BLaER1 (cell line): ENCODE data around the gene TRIAP1.

Experiments used
- H3K27ac ChIP-seq: shearing (Covaris generic); formaldehyde crosslinking; 2 replicates; pipeline ENCODE4 v1.8.1; 2022
- H3K27me3 ChIP-seq: shearing (Covaris generic); formaldehyde crosslinking; 2 replicates; pipeline ENCODE4 v1.8.1; 2022
- H3K36me3 ChIP-seq: shearing (Covaris generic); formaldehyde crosslinking; 2 replicates; pipeline ENCODE4 v1.8.1; 2022
- H3K4me1 ChIP-seq: shearing (Covaris generic); formaldehyde crosslinking; 2 replicates; pipeline ENCODE4 v1.8.1; 2022
- H3K4me2 ChIP-seq: shearing (Covaris generic); formaldehyde crosslinking; 2 replicates; pipeline ENCODE4 v1.8.1; 2022
- H3K4me3 ChIP-seq: shearing (Covaris generic); formaldehyde crosslinking; 2 replicates; pipeline ENCODE4 v1.8.1; 2022
- H3K9ac ChIP-seq: shearing (Covaris generic); formaldehyde crosslinking; 2 replicates; pipeline ENCODE4 v1.8.1; 2022
- H3K9me3 ChIP-seq: shearing (Covaris generic); formaldehyde crosslinking; 2 replicates; pipeline ENCODE4 v1.8.1; 2022
- H4K20me1 ChIP-seq: shearing (Covaris generic); formaldehyde crosslinking; 2 replicates; pipeline ENCODE4 v1.8.1; 2022
- Cebpa-rat ChIP-seq: shearing (Covaris generic); IDR thresholded peaks from 2 replicates; pipeline ENCODE4 v1.8.1; 2022

TRIAP1 gene

GRCh38 chr12:120432772-120433525 lies 13.2 kb downstream of the TRIAP1 start:
- H3K27me3 ChIP-seq: no peaks in the 10 kb centered on the region
- peaks cover 11% of the 10 kb centered on the region; the same call in 1 of the 2 replicates for H3K4me1 ChIP-seq
- H3K9ac ChIP-seq: no peak overlapping the region
- no peak overlapping the region for H3K27ac ChIP-seq
- H4K20me1 ChIP-seq: no peaks in the 10 kb centered on the region; the same call in 1 of the 2 replicates
- H3K9me3 ChIP-seq: no peaks in the 10 kb centered on the region
- TF ChIP-seq Cebpa-rat: no peak
- no peak overlapping the region for H3K4me2 ChIP-seq
- no peak overlapping the region for H3K4me3 ChIP-seq
- H3K36me3 ChIP-seq: no peaks in the 10 kb centered on the region

DNA sequence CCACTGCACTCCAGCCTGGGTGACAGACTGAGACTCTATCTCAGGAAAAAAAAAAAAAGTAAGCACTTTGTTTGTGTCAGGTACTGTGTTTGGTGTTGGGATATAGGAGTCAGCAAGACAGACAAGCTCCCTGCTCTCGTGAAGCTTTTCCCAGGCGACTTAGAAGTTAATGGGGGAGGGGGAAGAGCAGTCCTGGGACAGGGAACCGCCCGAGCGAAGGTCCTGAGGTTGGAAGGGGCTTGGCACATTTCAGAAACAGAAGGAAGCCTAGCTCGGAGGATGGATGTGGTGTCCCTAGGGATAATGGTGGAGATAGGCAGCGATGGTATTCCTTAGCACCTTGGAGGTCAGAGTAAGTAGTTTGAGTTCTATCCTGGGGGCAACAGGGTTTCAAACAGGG lies 16.8 kb downstream of the TRIAP1 start:
- Histone ChIP-seq H4K20me1 (no peaks in the 10 kb centered on the region), H3K4me3 (no peak overlapping the region), H3K9ac (no peak overlapping the region), H3K4me2 (no peak overlapping the region), H3K27me3 (no peaks in the 10 kb centered on the region), H3K9me3 (no peaks in the 10 kb centered on the region), H3K27ac (no peak overlapping the region), H3K4me1 (peaks cover 6% of the 10 kb centered on the region; the same call in 1 of the 2 replicates), H3K36me3 (no peaks in the 10 kb centered on the region)
- no peak for TF ChIP-seq Cebpa-rat

DNA sequence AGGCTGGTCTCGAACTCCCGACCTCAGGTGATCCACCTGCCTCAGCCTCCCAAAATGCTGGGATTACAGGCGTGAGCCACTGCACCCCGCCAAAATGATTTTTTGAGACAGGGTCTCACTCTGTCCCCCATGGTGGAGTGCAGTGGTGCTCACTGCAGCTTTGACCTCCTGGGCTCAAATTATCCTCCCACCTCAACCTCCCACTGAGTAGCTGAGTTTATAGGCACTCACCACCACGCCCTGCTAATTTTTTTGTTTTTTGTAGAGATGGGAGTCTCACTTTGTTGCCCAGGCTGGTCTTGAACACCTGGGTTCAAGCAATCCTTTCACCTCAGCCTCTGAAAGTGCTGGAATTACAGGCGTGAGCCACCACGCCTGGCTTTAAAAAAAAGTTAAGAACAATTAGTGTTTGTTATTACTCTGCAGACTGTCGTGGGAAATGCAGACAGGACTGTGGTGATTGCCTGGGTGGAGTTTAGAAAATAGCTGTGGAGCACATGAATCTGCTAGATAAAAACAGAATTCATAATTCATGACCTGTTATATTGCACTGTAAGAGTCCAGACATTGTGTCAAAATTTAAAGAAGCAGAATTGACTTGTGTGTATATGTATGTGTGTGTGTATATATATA lies 17.5 kb downstream of the TRIAP1 start:
- no peak for TF ChIP-seq Cebpa-rat
- no peaks in the 10 kb centered on the region for H3K27me3 ChIP-seq
- no peak overlapping the region for H3K4me2 ChIP-seq
- no peaks in the 10 kb centered on the region for H3K36me3 ChIP-seq
- H3K9ac ChIP-seq: no peak overlapping the region
- peaks cover 6% of the 10 kb centered on the region; the same call in 1 of the 2 replicates for H3K4me1 ChIP-seq
- H3K4me3 ChIP-seq: no peak overlapping the region
- no peaks in the 10 kb centered on the region for H3K9me3 ChIP-seq
- no peak overlapping the region for H3K27ac ChIP-seq
- no peaks in the 10 kb centered on the region for H4K20me1 ChIP-seq

- Histone ChIP-seq H3K9ac (no peak overlapping the region), H4K20me1 (no peaks in the 10 kb centered on the region), H3K9me3 (no peaks in the 10 kb centered on the region), H3K4me1 (no peaks in the 10 kb centered on the region), H3K4me3 (no peak overlapping the region), H3K27ac (no peak overlapping the region), H3K36me3 (no peaks in the 10 kb centered on the region), H3K4me2 (no peak overlapping the region), H3K27me3 (no peaks in the 10 kb centered on the region)
- no peak for TF ChIP-seq Cebpa-rat
Observed at GRCh38 chr12:120425797-120426196, 20.4 kb downstream of the TRIAP1 start.

DNA sequence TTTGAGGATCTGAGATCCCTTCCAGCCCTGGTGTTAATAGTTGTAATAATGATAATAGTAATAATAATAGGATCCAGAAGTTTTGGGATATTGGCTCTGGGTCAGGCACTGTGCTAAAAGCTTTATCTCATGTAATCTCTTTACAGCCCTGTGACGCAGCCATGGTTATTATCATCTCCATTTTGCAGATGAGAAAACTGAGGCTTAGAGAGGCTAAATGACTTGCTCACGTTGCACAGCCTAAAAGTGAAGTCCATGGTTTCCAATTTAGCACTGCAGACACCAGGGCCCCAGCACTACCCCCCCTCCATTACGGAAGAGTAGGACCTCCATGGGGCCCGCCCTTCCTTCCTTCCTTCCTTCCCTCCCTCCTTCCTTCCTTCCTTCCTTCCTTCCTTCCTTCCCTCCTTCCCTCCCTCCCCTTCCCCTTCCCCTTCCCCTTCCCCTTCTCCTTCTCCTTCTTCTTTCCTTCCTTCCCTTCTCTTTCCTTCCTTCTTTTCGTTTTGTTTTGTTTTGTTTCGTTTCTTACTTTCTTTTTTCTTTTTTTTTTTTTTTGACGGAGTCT lies 23.2 kb downstream of the TRIAP1 start:
- no peak for TF ChIP-seq Cebpa-rat
- Histone ChIP-seq H3K9ac (no peak overlapping the region), H3K36me3 (no peaks in the 10 kb centered on the region), H3K9me3 (no peaks in the 10 kb centered on the region), H3K4me3 (no peak overlapping the region), H4K20me1 (no peaks in the 10 kb centered on the region), H3K27ac (no peak overlapping the region), H3K4me1 (no peaks in the 10 kb centered on the region), H3K4me2 (no peak overlapping the region), H3K27me3 (no peaks in the 10 kb centered on the region)

- Histone ChIP-seq H3K36me3 (no peaks in the 10 kb centered on the region), H3K27ac (no peak overlapping the region), H3K9ac (no peak overlapping the region), H3K4me3 (no peak overlapping the region), H3K9me3 (no peaks in the 10 kb centered on the region), H4K20me1 (no peaks in the 10 kb centered on the region), H3K4me1 (no peaks in the 10 kb centered on the region), H3K4me2 (no peak overlapping the region), H3K27me3 (no peaks in the 10 kb centered on the region)
- TF ChIP-seq Cebpa-rat: no peak
Observed at GRCh38 chr12:120421701-120422100, 24.5 kb downstream of the TRIAP1 start.

DNA sequence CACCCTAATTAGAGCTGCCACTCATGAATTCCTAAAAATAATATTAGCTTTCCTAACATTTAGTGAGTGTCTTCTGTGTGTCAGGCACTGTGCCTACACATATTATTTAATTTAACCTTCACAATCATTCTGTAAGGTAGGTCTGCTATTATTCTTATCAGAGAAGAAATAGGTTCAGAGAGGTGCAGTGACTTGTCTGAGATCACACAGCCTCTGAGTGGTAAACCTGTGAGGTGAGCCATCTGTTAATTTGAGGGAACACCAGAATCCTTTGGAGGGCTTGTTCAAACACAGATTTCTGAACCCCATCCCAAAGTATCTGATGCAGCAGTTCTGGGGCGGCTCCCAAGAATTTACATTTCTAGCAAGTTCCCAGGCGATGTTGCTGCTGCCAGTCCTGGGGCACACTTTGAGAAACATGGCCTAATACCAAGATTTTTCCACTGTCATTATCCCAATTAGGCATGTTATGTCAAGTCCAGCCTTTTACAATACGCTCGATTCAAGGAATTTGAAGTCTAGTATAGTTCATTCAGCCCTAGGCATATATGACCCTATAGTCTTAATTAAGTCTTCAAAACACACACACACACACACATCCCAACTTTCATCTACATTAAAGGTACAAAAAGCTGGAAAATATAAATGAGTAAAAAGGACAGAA lies 28.1 kb downstream of the TRIAP1 start:
- H4K20me1 ChIP-seq: no peaks in the 10 kb centered on the region
- no peak overlapping the region for H3K27ac ChIP-seq
- H3K4me1 ChIP-seq: 0 out of 2 replicates have a peak, but pooled peaks cover 4% of the 10 kb centered on the region
- H3K9me3 ChIP-seq: no peaks in the 10 kb centered on the region
- H3K27me3 ChIP-seq: no peaks in the 10 kb centered on the region
- no peaks in the 10 kb centered on the region for H3K36me3 ChIP-seq
- H3K9ac ChIP-seq: no peak overlapping the region
- H3K4me3 ChIP-seq: no peak overlapping the region
- TF ChIP-seq Cebpa-rat: no peak
- H3K4me2 ChIP-seq: no peak overlapping the region

DNA sequence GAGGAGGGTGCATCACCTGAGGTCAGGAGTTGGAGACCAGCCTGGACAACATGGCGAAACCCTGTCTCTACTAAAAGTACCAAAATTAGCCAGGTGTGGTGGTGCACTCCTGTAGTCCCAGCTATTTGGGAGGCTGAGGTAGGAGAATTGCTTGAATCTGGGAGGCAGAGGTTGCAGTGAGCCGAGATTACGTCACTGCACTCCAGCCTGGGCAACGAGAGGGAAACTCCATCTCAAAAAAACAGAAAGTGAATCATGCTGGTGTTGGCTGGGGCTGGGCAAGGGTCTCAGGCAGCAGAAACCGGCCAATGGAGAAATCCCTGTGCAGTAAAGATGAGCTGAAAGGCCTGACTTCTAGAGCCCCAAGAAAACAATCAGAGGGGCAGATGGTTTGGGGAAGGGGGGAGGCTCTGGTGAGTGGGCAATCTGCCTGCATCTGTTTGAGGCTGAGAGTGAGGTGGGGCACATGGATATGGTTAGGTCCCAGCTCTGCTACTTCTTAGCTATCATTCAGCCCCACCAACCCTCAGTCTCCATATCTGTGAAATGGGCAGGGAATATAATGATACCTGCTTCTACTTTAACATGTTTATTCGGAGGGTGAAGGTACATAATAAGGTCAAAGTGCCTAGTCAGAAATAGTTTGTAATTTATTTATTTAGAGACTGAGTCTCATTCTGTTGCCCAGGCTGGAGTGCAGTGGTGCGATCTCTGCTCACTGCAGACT lies 29.5 kb downstream of the TRIAP1 start:
- H3K4me3 ChIP-seq: no peak overlapping the region
- no peaks in the 10 kb centered on the region for H4K20me1 ChIP-seq
- no peak overlapping the region for H3K4me2 ChIP-seq
- TF ChIP-seq Cebpa-rat: no peak
- H3K9ac ChIP-seq: no peak overlapping the region
- H3K27me3 ChIP-seq: no peaks in the 10 kb centered on the region
- no peaks in the 10 kb centered on the region for H3K9me3 ChIP-seq
- H3K4me1 ChIP-seq: peaks cover 12% of the 10 kb centered on the region
- no peaks in the 10 kb centered on the region for H3K36me3 ChIP-seq
- H3K27ac ChIP-seq: no peak overlapping the region

DNA sequence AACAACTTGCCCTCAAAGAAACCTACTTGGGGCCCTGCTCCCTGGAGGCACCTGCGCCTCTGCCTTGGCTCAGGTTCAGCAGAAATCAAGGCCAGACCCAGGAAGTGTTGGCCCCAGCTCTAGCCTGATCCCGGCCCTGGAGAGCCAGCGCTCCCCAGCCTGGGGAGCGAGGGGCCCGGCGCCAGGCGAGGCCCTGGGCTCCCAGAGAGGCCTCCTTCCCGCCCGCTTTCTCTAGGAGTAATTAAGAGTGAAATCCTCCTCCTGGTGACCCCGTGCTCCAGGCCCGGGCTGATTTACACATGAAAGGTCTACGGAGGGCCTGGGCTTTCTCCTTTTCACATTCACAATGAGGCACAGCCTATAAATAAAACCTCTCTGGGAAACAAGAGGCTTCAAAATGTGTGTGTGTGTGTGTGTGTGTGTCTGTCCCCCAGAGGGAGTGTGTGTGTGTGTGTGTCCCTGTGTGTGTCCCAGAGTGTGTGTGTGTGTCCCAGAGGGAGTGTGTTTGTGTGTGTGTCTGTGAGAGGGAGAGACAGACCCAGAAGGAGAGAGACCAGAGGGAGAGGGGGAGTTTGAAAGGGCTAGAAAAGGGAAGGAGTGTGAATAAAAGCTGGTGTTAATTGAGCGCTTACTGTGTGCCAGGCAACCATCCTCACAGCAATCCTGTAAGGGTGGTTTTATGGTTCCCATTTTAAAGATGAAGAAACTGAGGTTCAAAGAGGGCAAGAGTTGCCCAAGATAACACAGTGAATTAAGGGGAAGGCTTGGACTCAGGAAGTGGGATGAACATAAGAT lies 32.1 kb downstream of the TRIAP1 start:
- TF ChIP-seq Cebpa-rat: no peak
- Histone ChIP-seq H3K27me3 (no peaks in the 10 kb centered on the region), H3K36me3 (no peaks in the 10 kb centered on the region), H3K4me2 (no peak overlapping the region), H3K4me1 (peaks cover 12% of the 10 kb centered on the region), H3K4me3 (no peak overlapping the region), H3K9me3 (no peaks in the 10 kb centered on the region), H3K9ac (no peak overlapping the region), H3K27ac (no peak overlapping the region), H4K20me1 (no peaks in the 10 kb centered on the region)
